Keratinocyte (primary cell): ENCODE measurements around the gene PRUNE1.

Experiments used
- EZH2 ChIP-seq: IDR thresholded peaks from one replicate; pipeline ENCODE4 v1.6.1; 2012; ENCODE audit warnings: inconsistent platforms, mild to moderate bottlenecking, low read length, moderate library complexity
- TF ChIP-seq, protein P1 (sequence below), 3 experiments: IDR thresholded peaks in 1 of 3; conservative IDR thresholded peaks in 1 of 3; optimal IDR thresholded peaks in 1 of 3; 2 replicates in 2 of 3; 3 replicates in 1 of 3; pipeline versions ENCODE3 to v1.5.1; 2011; ENCODE audit warnings: low read length in 3 of 3, mild to moderate bottlenecking in 3 of 3, moderate library complexity in 2 of 3, control low read depth in 1 of 3, inconsistent platforms in 1 of 3; ENCODE audit not compliant: insufficient read depth in 2 of 3; ENCODE audit errors: extremely low read depth in 1 of 3

- TF ChIP-seq, protein P1, sequence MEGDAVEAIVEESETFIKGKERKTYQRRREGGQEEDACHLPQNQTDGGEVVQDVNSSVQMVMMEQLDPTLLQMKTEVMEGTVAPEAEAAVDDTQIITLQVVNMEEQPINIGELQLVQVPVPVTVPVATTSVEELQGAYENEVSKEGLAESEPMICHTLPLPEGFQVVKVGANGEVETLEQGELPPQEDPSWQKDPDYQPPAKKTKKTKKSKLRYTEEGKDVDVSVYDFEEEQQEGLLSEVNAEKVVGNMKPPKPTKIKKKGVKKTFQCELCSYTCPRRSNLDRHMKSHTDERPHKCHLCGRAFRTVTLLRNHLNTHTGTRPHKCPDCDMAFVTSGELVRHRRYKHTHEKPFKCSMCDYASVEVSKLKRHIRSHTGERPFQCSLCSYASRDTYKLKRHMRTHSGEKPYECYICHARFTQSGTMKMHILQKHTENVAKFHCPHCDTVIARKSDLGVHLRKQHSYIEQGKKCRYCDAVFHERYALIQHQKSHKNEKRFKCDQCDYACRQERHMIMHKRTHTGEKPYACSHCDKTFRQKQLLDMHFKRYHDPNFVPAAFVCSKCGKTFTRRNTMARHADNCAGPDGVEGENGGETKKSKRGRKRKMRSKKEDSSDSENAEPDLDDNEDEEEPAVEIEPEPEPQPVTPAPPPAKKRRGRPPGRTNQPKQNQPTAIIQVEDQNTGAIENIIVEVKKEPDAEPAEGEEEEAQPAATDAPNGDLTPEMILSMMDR (optimal IDR thresholded peaks at IDR 0.05 in 1 of 3, IDR thresholded peaks at IDR 0.05 in 1 of 3, conservative IDR thresholded peaks at IDR 0.05 in 1 of 3; ENCODE audit: extremely low read depth in 1 of 3, insufficient read depth in 2 of 3, low read length in 3 of 3) = no peak
- TF ChIP-seq EZH2 = no peak
These were observed 3.1 kb downstream of the PRUNE1 start for GRCh38 chr1:151011154-151011850.
